VCaP (cell line): ENCODE measurements around the gene NBPF3.

Experiments
- H3K27ac ChIP-seq: fragments of 450-650 bp; 2 replicates; pipeline ENCODE4 v1.5.1; 2017
- CTCF ChIP-seq: fragments of 450-650 bp; conservative IDR thresholded peaks from 2 replicates; pipeline ENCODE4 v1.5.1; 2017; ENCODE audit warnings: mild to moderate bottlenecking, moderate library complexity

Gene NBPF3

GRCh38 chr1:21532992-21533534 is 93.1 kb downstream of the NBPF3 start:
- no peak overlapping the region for H3K27ac ChIP-seq
- TF ChIP-seq CTCF: no peak

GRCh38 chr1:21534146-21534545 is 94.2 kb downstream of the NBPF3 start:
- H3K27ac ChIP-seq: no peak overlapping the region
- TF ChIP-seq CTCF: no peak
